ENCODE results near the gene PRKRA.

PRKRA gene

GRCh38 chr2:178482437-178482836 is 31.5 kb upstream of the PRKRA start:
- no peak for ATAC-seq
- TF ChIP-seq SNAI2 (CRISPR knock-in tag; IDR thresholded peaks at IDR 0.05) (no peak), TSHZ2 (CRISPR knock-in tag; IDR thresholded peaks at IDR 0.05) (no peak), OSR1 (CRISPR knock-in tag; IDR thresholded peaks at IDR 0.05) (no peak)

- peak; percentile 92 for ATAC-seq
- TF ChIP-seq ZFP3 (CRISPR knock-in tag; IDR thresholded peaks at IDR 0.05), result no peak
- TF ChIP-seq ZNF70 (CRISPR knock-in tag; IDR thresholded peaks at IDR 0.05), result no peak
- TF ChIP-seq PPARA (CRISPR knock-in tag; IDR thresholded peaks at IDR 0.05; ENCODE audit: borderline replicate concordance), result no peak
- no peak for TF ChIP-seq TSHZ2 (CRISPR knock-in tag; IDR thresholded peaks at IDR 0.05)
- no peak for TF ChIP-seq OSR1 (CRISPR knock-in tag; IDR thresholded peaks at IDR 0.05)
- TF ChIP-seq GLIS3 (CRISPR knock-in tag; IDR thresholded peaks at IDR 0.05), result no peak
- no peak for TF ChIP-seq TOX (CRISPR knock-in tag; IDR thresholded peaks at IDR 0.05; ENCODE audit: borderline replicate concordance)
- no peak for TF ChIP-seq PATZ1 (CRISPR knock-in tag; IDR thresholded peaks at IDR 0.05; ENCODE audit: borderline replicate concordance)
- no peak for TF ChIP-seq POU6F1 (CRISPR knock-in tag; IDR thresholded peaks at IDR 0.05; ENCODE audit: borderline replicate concordance, low read depth)
- TF ChIP-seq ZC3H10 (CRISPR knock-in tag; IDR thresholded peaks at IDR 0.05), result no peak
- TF ChIP-seq, protein P1, sequence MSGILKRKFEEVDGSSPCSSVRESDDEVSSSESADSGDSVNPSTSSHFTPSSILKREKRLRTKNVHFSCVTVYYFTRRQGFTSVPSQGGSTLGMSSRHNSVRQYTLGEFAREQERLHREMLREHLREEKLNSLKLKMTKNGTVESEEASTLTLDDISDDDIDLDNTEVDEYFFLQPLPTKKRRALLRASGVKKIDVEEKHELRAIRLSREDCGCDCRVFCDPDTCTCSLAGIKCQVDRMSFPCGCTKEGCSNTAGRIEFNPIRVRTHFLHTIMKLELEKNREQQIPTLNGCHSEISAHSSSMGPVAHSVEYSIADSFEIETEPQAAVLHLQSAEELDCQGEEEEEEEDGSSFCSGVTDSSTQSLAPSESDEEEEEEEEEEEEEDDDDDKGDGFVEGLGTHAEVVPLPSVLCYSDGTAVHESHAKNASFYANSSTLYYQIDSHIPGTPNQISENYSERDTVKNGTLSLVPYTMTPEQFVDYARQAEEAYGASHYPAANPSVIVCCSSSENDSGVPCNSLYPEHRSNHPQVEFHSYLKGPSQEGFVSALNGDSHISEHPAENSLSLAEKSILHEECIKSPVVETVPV (CRISPR knock-in tag; IDR thresholded peaks at IDR 0.05), result no peak
- TF ChIP-seq RARB (CRISPR knock-in tag; IDR thresholded peaks at IDR 0.05), result no peak
- TF ChIP-seq, protein P2, sequence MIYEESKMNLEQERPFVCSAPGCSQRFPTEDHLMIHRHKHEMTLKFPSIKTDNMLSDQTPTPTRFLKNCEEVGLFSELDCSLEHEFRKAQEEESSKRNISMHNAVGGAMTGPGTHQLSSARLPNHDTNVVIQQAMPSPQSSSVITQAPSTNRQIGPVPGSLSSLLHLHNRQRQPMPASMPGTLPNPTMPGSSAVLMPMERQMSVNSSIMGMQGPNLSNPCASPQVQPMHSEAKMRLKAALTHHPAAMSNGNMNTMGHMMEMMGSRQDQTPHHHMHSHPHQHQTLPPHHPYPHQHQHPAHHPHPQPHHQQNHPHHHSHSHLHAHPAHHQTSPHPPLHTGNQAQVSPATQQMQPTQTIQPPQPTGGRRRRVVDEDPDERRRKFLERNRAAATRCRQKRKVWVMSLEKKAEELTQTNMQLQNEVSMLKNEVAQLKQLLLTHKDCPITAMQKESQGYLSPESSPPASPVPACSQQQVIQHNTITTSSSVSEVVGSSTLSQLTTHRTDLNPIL (CRISPR knock-in tag; IDR thresholded peaks at IDR 0.05; ENCODE audit: low read depth), result no peak
- TF ChIP-seq ZFP30 (CRISPR knock-in tag; IDR thresholded peaks at IDR 0.05), result no peak
- no peak for TF ChIP-seq SNAI2 (CRISPR knock-in tag; IDR thresholded peaks at IDR 0.05)
- TF ChIP-seq BACH2 (CRISPR knock-in tag; IDR thresholded peaks at IDR 0.05; ENCODE audit: borderline replicate concordance), result no peak
Observed at GRCh38 chr2:178480227-178481181, 29.5 kb upstream of the PRKRA start, which contains the start of gene PLEKHA3. Gene PLEKHA3 (plus strand): TSS chr2:178480457. CDS start chr2:178480870, 413 bp downstream.
